Measurements from ENCODE around the gene ITFG1.

ITFG1 gene

DNA sequence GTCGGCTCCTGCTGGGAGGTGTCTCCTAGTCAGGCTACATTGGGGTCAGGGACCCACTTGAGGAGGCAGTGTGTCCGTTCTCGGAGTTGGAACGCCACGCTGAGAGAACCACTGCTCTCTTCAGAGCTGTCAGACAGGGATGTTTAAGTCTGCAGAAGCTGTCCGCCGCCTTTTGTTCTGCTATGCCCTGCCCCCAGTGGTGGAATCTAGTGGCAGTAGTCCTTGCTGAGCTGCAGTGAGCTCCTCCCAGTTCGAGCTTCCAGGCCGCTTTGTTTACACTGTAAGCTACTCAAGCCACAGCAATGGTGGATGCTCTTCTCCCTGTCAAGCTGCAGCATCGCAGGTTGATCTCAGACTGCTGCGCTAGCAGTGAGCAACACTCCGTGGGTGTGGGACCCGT lies 36.0 kb downstream of the ITFG1 start:
- in situ Hi-C loops (cut with HindIII; ENCODE audit: low sequenced_read_pairs), result no loop called here
- DNase-seq (ENCODE audit: low read depth), result no peak
- no peak overlapping the region for H3K4me3 ChIP-seq (ENCODE audit: low read depth, low read length)

DNA sequence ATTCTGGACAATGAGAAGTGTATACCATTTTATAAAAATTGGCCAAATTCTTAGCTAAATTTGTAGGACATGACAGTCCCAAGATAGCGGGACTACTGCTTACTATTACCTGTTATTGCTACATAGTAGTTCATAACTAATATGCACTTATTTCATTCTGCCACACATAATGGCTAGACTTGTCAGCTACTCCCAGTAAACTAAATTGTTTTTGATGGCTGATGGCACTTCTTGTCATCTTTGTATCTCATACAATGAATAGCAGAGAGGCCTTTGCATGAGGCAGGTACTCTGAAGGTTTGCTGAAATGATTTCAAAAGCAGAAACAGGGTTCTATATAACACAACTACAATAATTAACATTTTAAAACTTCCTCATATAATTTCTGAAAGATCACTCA lies 44.0 kb downstream of the ITFG1 start:
- in situ Hi-C loops (cut with HindIII; ENCODE audit: low sequenced_read_pairs), result no loop called here
- no peak for DNase-seq (ENCODE audit: low read depth)
- TF ChIP-seq, protein P1, sequence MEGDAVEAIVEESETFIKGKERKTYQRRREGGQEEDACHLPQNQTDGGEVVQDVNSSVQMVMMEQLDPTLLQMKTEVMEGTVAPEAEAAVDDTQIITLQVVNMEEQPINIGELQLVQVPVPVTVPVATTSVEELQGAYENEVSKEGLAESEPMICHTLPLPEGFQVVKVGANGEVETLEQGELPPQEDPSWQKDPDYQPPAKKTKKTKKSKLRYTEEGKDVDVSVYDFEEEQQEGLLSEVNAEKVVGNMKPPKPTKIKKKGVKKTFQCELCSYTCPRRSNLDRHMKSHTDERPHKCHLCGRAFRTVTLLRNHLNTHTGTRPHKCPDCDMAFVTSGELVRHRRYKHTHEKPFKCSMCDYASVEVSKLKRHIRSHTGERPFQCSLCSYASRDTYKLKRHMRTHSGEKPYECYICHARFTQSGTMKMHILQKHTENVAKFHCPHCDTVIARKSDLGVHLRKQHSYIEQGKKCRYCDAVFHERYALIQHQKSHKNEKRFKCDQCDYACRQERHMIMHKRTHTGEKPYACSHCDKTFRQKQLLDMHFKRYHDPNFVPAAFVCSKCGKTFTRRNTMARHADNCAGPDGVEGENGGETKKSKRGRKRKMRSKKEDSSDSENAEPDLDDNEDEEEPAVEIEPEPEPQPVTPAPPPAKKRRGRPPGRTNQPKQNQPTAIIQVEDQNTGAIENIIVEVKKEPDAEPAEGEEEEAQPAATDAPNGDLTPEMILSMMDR (IDR thresholded peaks at IDR 0.05; ENCODE audit: low read depth, low read length, missing control alignments), result no peak
- no peak overlapping the region for H3K4me3 ChIP-seq (ENCODE audit: low read depth, low read length)

More for the DNA sequence above, 36.0 kb downstream of the ITFG1 start:
- TF ChIP-seq, protein P1 (IDR thresholded peaks at IDR 0.05; ENCODE audit: low read depth, low read length, missing control alignments), result no peak

DNA sequence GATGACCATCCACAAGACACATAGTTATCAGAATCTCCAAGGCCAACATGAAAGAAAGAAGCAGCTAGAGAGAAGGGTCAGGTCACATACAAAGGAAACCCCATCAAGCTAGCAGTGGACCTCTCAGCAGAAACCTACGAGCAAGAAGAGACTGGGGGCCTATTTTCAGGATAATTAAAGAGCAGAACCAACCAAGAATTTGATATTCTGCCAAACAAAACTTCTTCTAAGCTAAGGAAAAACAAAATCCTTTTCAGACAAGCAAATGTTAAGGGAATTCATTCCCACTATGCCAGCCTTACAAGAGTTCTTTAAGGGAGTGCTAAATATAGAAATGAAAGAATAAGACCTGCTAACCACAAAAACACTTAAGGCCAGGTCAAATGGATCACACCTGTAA lies 47.8 kb downstream of the ITFG1 start:
- TF ChIP-seq, protein P1 (IDR thresholded peaks at IDR 0.05; ENCODE audit: low read depth, low read length, missing control alignments), result no peak
- H3K4me3 ChIP-seq (ENCODE audit: low read depth, low read length), result no peak overlapping the region
- peak; percentile 36 for DNase-seq (ENCODE audit: low read depth)
- in situ Hi-C loops (cut with HindIII; ENCODE audit: low sequenced_read_pairs), result no loop called here

DNA sequence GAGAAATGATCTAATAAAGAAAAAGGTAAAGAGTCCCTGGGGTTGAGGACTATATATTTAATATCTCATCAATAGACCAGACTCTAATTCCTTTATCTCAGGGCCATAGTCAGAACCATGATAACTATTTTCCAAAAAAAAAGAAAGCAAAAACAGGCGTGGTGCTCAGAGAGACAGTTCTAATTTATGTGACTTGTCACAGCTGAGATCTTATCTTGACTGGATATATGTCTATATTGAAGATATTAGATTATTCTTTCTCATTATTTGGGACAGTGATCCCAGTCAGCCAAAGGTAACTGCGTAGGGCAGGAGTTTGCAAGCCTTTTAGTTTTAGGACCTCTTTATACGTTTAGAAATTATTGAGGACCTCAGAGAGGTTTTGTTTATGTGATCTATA lies 52.4 kb downstream of the ITFG1 start:
- TF ChIP-seq, protein P1 (IDR thresholded peaks at IDR 0.05; ENCODE audit: low read depth, low read length, missing control alignments), result no peak
- DNase-seq (ENCODE audit: low read depth), result no peak
- in situ Hi-C loops (cut with HindIII; ENCODE audit: low sequenced_read_pairs), result no loop called here
- H3K4me3 ChIP-seq (ENCODE audit: low read depth, low read length), result no peak overlapping the region

DNA sequence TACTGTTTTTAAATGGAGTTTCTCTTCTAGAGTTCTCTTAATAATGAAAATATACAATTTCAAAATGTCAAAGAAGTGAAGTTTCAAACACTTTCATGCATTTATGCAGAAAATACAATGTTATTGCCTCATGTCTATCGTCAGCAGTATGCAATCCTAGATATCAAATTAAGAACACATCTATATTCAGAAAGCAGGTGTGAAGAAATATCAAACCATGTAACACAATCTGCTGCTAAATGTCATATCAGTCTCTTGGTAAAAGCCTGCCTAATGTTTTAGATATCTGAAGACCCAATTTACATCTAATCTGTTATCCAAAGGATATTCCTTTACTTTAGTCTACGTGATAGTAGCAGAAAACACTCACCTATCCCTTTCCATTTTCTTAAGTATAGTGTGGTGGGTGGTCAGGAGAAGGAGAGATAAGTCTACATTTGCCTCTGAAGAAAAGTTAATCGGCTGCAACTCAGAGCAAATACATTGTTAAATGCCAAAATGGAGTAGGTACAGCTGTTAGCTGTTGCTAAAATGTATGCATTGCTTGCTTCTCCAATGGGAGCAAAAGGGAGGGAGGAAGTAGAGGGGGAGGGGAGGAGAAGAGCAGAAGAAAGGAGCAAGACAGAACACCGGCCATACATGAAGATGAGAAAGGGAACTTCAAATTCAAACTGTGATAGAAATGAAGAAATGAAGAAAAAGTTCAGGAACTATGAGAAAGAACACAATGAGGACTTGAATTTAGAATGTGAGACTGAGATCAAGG lies 64.9 kb downstream of the ITFG1 start:
- DNase-seq (ENCODE audit: low read depth), result no peak
- no peak overlapping the region for H3K4me3 ChIP-seq (ENCODE audit: low read depth, low read length)
- TF ChIP-seq, protein P1 (IDR thresholded peaks at IDR 0.05; ENCODE audit: low read depth, low read length, missing control alignments), result no peak
- in situ Hi-C loops (cut with HindIII; ENCODE audit: low sequenced_read_pairs), result no loop called here

DNA sequence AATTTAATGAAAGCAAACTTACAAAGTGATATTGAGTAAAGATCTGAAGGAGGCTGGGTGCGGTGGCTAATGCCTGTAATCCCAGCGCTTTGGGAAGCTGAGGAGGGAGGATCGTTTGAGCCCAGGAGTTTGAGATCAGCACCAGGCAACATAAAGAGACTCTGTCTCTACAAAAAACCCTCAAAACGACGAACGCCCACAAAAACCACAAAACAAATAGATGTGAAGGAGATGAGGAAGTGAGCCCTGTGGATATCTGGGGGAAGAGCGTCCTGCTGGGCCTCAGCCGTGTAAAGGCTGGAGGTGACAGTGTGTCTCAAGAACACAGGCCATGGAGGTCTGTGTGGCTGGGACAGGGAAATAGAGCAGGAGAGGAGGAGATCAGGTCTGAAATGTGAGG lies 68.8 kb downstream of the ITFG1 start:
- peak; percentile 40 for DNase-seq (ENCODE audit: low read depth)
- TF ChIP-seq, protein P1 (IDR thresholded peaks at IDR 0.05; ENCODE audit: low read depth, low read length, missing control alignments), result no peak

More for the DNA sequence above, 68.8 kb downstream of the ITFG1 start:
- in situ Hi-C loops (cut with HindIII; ENCODE audit: low sequenced_read_pairs), result no loop called here
- H3K4me3 ChIP-seq (ENCODE audit: low read depth, low read length), result no peak overlapping the region

All from astrocyte of the cerebellum (primary cell).